Measurements from ENCODE around the gene ZNF639. TPM values are rescaled to one million over a fixed set of nuclear protein-coding genes. Genes with fewer than 3 reads are reported as not detected.
A peak's percentile ranks its signal among the peaks of the same experiment; 100 is the strongest.

Gene ZNF639
- total and polyA plus RNA-seq, 9 of the 15 experiments (the other 6 are each of a cell fraction or from before 2014, with no cell fraction given) = 17.6 to 88.1 (median 53.7) TPM

DNA sequence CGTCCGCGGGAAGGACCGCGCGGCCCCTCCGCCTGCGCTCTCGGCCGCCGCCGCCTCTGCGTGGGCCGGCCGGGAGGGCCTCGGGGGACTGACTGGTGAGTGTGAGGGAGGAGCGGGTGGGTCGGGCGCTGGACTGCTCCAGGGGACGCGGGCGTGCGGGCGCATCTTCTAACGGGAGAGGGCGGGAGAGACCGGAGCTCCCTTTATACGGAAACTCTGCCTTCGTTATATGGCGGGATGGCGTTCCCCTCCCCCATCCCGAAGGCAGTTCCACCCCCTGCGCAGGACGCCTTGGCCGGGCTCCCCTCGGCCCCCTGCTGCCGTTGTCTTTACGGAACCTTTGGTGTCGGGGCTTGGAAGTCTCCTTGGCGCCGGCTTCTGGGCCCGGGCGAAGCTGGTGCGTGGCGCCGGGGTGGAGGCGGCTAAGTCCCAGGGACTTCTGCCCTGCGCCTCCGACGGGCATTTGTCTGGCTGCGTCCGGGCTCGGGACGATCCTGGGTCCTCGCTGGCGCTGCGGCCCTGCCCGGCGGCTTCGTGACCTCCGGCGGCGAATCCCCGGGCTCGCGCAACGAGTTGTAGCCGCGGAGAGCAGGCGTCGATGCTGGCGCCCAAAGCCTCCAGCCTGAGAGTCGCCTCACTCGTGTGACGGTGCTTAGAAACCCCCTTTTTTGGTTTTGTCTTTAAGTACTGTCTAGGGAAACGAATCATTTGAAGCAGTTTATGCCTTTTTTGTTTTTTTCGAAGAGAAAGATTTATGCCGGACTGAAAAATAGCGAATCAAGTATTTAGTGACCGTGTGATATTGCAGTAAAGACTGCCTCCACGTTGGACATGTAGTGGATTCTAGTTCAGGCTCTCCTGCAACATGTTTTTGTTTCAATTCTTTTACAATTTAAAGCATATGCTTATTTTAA, 623 bp downstream of the ZNF639 start (continued):
- peak; percentile 55; the same call in 1 of the 2 replicates for TF ChIP-seq FOXK1 (CRISPR knock-in tag; IDR thresholded peaks at IDR 0.05; ENCODE audit: borderline replicate concordance)
- no peak for TF ChIP-seq IRF2 (CRISPR knock-in tag; IDR thresholded peaks at IDR 0.05)
- no peak for TF ChIP-seq GTF2F1 (IDR thresholded peaks at IDR 0.05; ENCODE audit: low read depth, low read length)
- no peak for TF ChIP-seq CREB1 (IDR thresholded peaks at IDR 0.05)
- TF ChIP-seq CREB1 (CRISPR knock-in tag; IDR thresholded peaks at IDR 0.05) = peak; percentile 61
- TF ChIP-seq KAT7 (CRISPR knock-in tag; IDR thresholded peaks at IDR 0.05; ENCODE audit: borderline replicate concordance) = peak; percentile 79; the same call in 1 of the 2 replicates
- no peak for TF ChIP-seq MYC (IDR thresholded peaks at IDR 0.05; ENCODE audit: low read depth, low read length)
- 0 out of 2 replicates have a peak, but pooled peaks have one; percentile 73 for TF ChIP-seq MYC (CRISPR knock-in tag; IDR thresholded peaks at IDR 0.05; ENCODE audit: borderline replicate concordance, low read depth)
- TF ChIP-seq, protein P1, sequence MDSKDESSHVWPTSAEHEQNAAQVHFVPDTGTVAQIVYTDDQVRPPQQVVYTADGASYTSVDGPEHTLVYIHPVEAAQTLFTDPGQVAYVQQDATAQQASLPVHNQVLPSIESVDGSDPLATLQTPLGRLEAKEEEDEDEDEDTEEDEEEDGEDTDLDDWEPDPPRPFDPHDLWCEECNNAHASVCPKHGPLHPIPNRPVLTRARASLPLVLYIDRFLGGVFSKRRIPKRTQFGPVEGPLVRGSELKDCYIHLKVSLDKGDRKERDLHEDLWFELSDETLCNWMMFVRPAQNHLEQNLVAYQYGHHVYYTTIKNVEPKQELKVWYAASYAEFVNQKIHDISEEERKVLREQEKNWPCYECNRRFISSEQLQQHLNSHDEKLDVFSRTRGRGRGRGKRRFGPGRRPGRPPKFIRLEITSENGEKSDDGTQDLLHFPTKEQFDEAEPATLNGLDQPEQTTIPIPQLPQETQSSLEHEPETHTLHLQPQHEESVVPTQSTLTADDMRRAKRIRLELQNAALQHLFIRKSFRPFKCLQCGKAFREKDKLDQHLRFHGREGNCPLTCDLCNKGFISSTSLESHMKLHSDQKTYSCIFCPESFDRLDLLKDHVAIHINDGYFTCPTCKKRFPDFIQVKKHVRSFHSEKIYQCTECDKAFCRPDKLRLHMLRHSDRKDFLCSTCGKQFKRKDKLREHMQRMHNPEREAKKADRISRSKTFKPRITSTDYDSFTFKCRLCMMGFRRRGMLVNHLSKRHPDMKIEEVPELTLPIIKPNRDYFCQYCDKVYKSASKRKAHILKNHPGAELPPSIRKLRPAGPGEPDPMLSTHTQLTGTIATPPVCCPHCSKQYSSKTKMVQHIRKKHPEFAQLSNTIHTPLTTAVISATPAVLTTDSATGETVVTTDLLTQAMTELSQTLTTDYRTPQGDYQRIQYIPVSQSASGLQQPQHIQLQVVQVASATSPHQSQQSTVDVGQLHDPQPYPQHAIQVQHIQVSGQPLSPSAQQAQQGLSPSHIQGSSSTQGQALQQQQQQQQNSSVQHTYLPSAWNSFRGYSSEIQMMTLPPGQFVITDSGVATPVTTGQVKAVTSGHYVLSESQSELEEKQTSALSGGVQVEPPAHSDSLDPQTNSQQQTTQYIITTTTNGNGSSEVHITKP (IDR thresholded peaks at IDR 0.05; ENCODE audit: partially characterized antibody) = peak; percentile 78
- TF ChIP-seq EP400 (IDR thresholded peaks at IDR 0.05) = peak; percentile 51
- TF ChIP-seq, protein P2, sequence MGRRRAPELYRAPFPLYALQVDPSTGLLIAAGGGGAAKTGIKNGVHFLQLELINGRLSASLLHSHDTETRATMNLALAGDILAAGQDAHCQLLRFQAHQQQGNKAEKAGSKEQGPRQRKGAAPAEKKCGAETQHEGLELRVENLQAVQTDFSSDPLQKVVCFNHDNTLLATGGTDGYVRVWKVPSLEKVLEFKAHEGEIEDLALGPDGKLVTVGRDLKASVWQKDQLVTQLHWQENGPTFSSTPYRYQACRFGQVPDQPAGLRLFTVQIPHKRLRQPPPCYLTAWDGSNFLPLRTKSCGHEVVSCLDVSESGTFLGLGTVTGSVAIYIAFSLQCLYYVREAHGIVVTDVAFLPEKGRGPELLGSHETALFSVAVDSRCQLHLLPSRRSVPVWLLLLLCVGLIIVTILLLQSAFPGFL (CRISPR knock-in tag; IDR thresholded peaks at IDR 0.05) = 0 out of 2 replicates have a peak, but pooled peaks have one; percentile 10
- TF ChIP-seq, protein P3, sequence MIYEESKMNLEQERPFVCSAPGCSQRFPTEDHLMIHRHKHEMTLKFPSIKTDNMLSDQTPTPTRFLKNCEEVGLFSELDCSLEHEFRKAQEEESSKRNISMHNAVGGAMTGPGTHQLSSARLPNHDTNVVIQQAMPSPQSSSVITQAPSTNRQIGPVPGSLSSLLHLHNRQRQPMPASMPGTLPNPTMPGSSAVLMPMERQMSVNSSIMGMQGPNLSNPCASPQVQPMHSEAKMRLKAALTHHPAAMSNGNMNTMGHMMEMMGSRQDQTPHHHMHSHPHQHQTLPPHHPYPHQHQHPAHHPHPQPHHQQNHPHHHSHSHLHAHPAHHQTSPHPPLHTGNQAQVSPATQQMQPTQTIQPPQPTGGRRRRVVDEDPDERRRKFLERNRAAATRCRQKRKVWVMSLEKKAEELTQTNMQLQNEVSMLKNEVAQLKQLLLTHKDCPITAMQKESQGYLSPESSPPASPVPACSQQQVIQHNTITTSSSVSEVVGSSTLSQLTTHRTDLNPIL (CRISPR knock-in tag; IDR thresholded peaks at IDR 0.05) = no peak
- TF ChIP-seq MTA3 (IDR thresholded peaks at IDR 0.05; ENCODE audit: borderline replicate concordance) = peak; percentile 50; the same call in 1 of the 2 replicates
- TF ChIP-seq, protein P4, sequence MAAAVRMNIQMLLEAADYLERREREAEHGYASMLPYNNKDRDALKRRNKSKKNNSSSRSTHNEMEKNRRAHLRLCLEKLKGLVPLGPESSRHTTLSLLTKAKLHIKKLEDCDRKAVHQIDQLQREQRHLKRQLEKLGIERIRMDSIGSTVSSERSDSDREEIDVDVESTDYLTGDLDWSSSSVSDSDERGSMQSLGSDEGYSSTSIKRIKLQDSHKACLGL (CRISPR knock-in tag; IDR thresholded peaks at IDR 0.05; ENCODE audit: borderline replicate concordance, poor library complexity, severe bottlenecking) = no peak
- TF ChIP-seq ETV1 (tag; conservative IDR thresholded peaks at IDR 0.05; ENCODE audit: low read depth) = no peak
- TF ChIP-seq SMC3 (conservative IDR thresholded peaks at IDR 0.05; ENCODE audit: insufficient read depth, low read depth, low read length) = no peak

Data from K562 (cell line).